HG03135 (cell line): ENCODE results near the gene OR9A2.

Experiments used
- ATAC-seq: cut with Tn5 transposase; IDR thresholded peaks from one replicate; pipeline ENCODE4 v1.9.1; 2021; ENCODE audit warnings: mild to moderate bottlenecking, moderate library complexity; ENCODE audit not compliant: unreplicated experiment

The OR9A2 gene

GRCh38 chr7:143027032-143027431, at the start of gene OR9A2:
Gene OR9A2, minus strand, starts transcription at chr7:143027132. Its CDS starts 0 bp downstream, at chr7:143027132.
- ATAC-seq = no peak

GRCh38 chr7:143074141-143074540, 47.2 kb upstream of the OR9A2 start:
- ATAC-seq = no peak

GRCh38 chr7:143073556-143073955, 46.6 kb upstream of the OR9A2 start:
- no peak for ATAC-seq

GRCh38 chr7:143069912-143070500, 43.1 kb upstream of the OR9A2 start:
- no peak for ATAC-seq

GRCh38 chr7:143068446-143068845, 41.5 kb upstream of the OR9A2 start:
- no peak for ATAC-seq

- no peak for ATAC-seq
Measured at GRCh38 chr7:143063741-143064140, 36.8 kb upstream of the OR9A2 start.

GRCh38 chr7:143055754-143056153, 28.8 kb upstream of the OR9A2 start:
- ATAC-seq = no peak

GRCh38 chr7:143054621-143055020, 27.7 kb upstream of the OR9A2 start:
- ATAC-seq = no peak

- no peak for ATAC-seq
Measured at GRCh38 chr7:143052041-143052440, 25.1 kb upstream of the OR9A2 start, which contains the start of gene OR6V1. Gene OR6V1, plus strand, starts transcription at chr7:143052341. Its CDS starts 0 bp downstream, at chr7:143052341.

GRCh38 chr7:143050931-143051330, 24.0 kb upstream of the OR9A2 start:
- ATAC-seq = no peak

- ATAC-seq = no peak
Measured at GRCh38 chr7:143049362-143049761, 22.4 kb upstream of the OR9A2 start.

- no peak for ATAC-seq
Measured at GRCh38 chr7:143048827-143049226, 21.9 kb upstream of the OR9A2 start.

GRCh38 chr7:143047326-143047725, 20.4 kb upstream of the OR9A2 start:
- no peak for ATAC-seq

GRCh38 chr7:143046426-143046851, 19.5 kb upstream of the OR9A2 start:
- no peak for ATAC-seq

GRCh38 chr7:143043391-143043790, 16.5 kb upstream of the OR9A2 start:
- no peak for ATAC-seq

GRCh38 chr7:143042790-143043271, 15.9 kb upstream of the OR9A2 start:
- no peak for ATAC-seq

- ATAC-seq = no peak
Measured at GRCh38 chr7:143042159-143042789, 15.3 kb upstream of the OR9A2 start.

- no peak for ATAC-seq
Measured at GRCh38 chr7:143041346-143041745, 14.4 kb upstream of the OR9A2 start.

GRCh38 chr7:143040209-143040715, 13.3 kb upstream of the OR9A2 start:
- no peak for ATAC-seq

GRCh38 chr7:143038635-143039034, 11.7 kb upstream of the OR9A2 start:
- no peak for ATAC-seq

GRCh38 chr7:143027683-143028082, 751 bp upstream of the OR9A2 start:
- no peak for ATAC-seq

GRCh38 chr7:143025371-143025770, 1.6 kb downstream of the OR9A2 start:
- ATAC-seq = no peak
